OCI-LY3 (cell line): ENCODE results near the gene CLDN4.

Source experiments
- H2AFZ ChIP-seq: fragments of 200-600, 300-600 bp; shearing (Covaris generic); 2 replicates; pipeline ENCODE4 v1.6.0; 2014; ENCODE audit warnings: antibody characterized with exemption, low read depth, low read length
- H3K27ac ChIP-seq: fragments of 200-600, 300-600 bp; sonication (generic); 2 replicates; pipeline ENCODE4 v1.5.1; 2014; ENCODE audit warnings: mild to moderate bottlenecking, low read length, moderate library complexity, mixed read lengths
- H3K27me3 ChIP-seq: fragments of 200-600, 300-600 bp; sonication (generic); 2 replicates; pipeline ENCODE4 v1.6.1; 2014; ENCODE audit warnings: low read depth, low read length, mixed read lengths
- H3K36me3 ChIP-seq: fragments of 200-600, 300-600 bp; sonication (generic); replicated peaks from 2 replicates; pipeline ENCODE3; 2014; ENCODE audit warnings: low read depth, low read length, mixed read lengths
- H3K4me1 ChIP-seq: fragments of 300-600, 200-600 bp; sonication (generic); 2 replicates; pipeline ENCODE4 v1.6.1; 2014; ENCODE audit warnings: low read length, mixed read lengths
- H3K4me2 ChIP-seq: fragments of 200-600, 300-600 bp; sonication (generic); 2 replicates; pipeline ENCODE4 v1.6.1; 2014; ENCODE audit warnings: low read length, mixed read lengths
- H3K4me3 ChIP-seq: fragments of 300-600, 200-600 bp; sonication (generic); 2 replicates; pipeline ENCODE4 v1.5.1; 2014; ENCODE audit warnings: antibody characterized with exemption, mild to moderate bottlenecking, low read length, moderate library complexity
- H3K79me2 ChIP-seq: fragments of 300-600, 200-600 bp; shearing (Covaris generic); 2 replicates; pipeline ENCODE4 v1.6.1; 2014; ENCODE audit warnings: mild to moderate bottlenecking, low read length, mixed read lengths
- H3K9ac ChIP-seq: fragments of 300-600, 200-600 bp; shearing (Covaris generic); 2 replicates; pipeline ENCODE4 v1.6.0; 2014; ENCODE audit warnings: mild to moderate bottlenecking, low read length, moderate library complexity
- H3K9me3 ChIP-seq: fragments of 200-600, 300-600 bp; shearing (Covaris generic); 2 replicates; pipeline ENCODE4 v1.6.1; 2014; ENCODE audit warnings: low read length, mixed read lengths; ENCODE audit not compliant: insufficient read depth
- H4K20me1 ChIP-seq: fragments of 200-600, 300-600 bp; sonication (generic); 2 replicates; pipeline ENCODE4 v1.6.1; 2016; ENCODE audit warnings: low read length, mixed read lengths; ENCODE audit not compliant: insufficient read depth
- EZH2phosphoT487 ChIP-seq: fragments of 200-600 bp; shearing (Covaris generic); IDR thresholded peaks from 2 replicates; pipeline ENCODE4 v1.6.1; 2018; ENCODE audit warnings: antibody characterized with exemption, mixed run types, low read depth
- TF ChIP-seq, protein P1 (sequence below): fragments of 200-600, 300-600 bp; sonication (generic); IDR thresholded peaks from 2 replicates; pipeline ENCODE4 v1.5.1; 2014; ENCODE audit warnings: antibody characterized with exemption, low read length, low read depth

Gene CLDN4

GRCh38 chr7:73809467-73809951, 21.3 kb upstream of the CLDN4 start:
- Histone ChIP-seq H2AFZ (no peak overlapping the region), H3K27ac (no peak overlapping the region), H3K36me3 (no peaks in the 10 kb centered on the region), H3K4me2 (no peak overlapping the region), H3K9me3 (peaks cover 3% of the 10 kb centered on the region; the same call in 1 of the 2 replicates), H3K79me2 (no peaks in the 10 kb centered on the region), H3K9ac (no peak overlapping the region), H3K4me3 (no peak overlapping the region), H4K20me1 (no peaks in the 10 kb centered on the region), H3K27me3 (peaks cover 2% of the 10 kb centered on the region; the same call in 1 of the 2 replicates), H3K4me1 (no peaks in the 10 kb centered on the region)
- TF ChIP-seq, protein P1, sequence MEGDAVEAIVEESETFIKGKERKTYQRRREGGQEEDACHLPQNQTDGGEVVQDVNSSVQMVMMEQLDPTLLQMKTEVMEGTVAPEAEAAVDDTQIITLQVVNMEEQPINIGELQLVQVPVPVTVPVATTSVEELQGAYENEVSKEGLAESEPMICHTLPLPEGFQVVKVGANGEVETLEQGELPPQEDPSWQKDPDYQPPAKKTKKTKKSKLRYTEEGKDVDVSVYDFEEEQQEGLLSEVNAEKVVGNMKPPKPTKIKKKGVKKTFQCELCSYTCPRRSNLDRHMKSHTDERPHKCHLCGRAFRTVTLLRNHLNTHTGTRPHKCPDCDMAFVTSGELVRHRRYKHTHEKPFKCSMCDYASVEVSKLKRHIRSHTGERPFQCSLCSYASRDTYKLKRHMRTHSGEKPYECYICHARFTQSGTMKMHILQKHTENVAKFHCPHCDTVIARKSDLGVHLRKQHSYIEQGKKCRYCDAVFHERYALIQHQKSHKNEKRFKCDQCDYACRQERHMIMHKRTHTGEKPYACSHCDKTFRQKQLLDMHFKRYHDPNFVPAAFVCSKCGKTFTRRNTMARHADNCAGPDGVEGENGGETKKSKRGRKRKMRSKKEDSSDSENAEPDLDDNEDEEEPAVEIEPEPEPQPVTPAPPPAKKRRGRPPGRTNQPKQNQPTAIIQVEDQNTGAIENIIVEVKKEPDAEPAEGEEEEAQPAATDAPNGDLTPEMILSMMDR: no peak
- no peak for TF ChIP-seq EZH2phosphoT487

DNA sequence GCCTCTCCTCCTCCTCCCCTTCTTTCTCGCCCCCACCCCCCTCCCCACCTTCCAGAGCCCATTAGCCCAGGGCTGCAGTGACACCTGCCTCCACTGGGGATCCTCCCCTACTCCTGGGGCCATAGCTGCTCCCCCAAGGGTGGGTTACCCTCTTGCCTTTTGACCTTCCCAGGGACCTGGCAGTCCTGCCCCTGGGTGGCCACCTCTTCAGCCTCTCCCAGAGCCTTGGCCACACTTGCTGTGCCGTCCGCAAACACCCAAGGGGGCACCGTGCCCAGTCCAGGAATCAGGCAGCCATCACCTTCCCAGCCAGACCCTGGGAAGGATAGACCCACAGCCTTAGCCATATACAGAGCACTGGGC, 19.8 kb upstream of the CLDN4 start:
- Histone ChIP-seq H3K79me2 (no peaks in the 10 kb centered on the region), H3K27ac (no peak overlapping the region), H3K9ac (no peak overlapping the region), H3K27me3 (peaks cover 2% of the 10 kb centered on the region; the same call in 1 of the 2 replicates), H4K20me1 (no peaks in the 10 kb centered on the region), H3K9me3 (peaks cover 3% of the 10 kb centered on the region; the same call in 1 of the 2 replicates), H3K4me3 (no peak overlapping the region), H3K36me3 (no peaks in the 10 kb centered on the region), H3K4me2 (no peak overlapping the region), H2AFZ (no peak overlapping the region), H3K4me1 (no peaks in the 10 kb centered on the region)
- TF ChIP-seq, protein P1: no peak
- TF ChIP-seq EZH2phosphoT487: no peak

- Histone ChIP-seq H2AFZ (no peak overlapping the region), H3K9me3 (peaks cover 3% of the 10 kb centered on the region; the same call in 1 of the 2 replicates), H3K27me3 (peaks cover 2% of the 10 kb centered on the region; the same call in 1 of the 2 replicates), H3K4me2 (no peak overlapping the region), H3K4me1 (no peaks in the 10 kb centered on the region), H3K9ac (no peak overlapping the region), H3K36me3 (no peaks in the 10 kb centered on the region), H3K27ac (no peak overlapping the region), H3K4me3 (no peak overlapping the region), H3K79me2 (no peaks in the 10 kb centered on the region), H4K20me1 (no peaks in the 10 kb centered on the region)
- no peak for TF ChIP-seq EZH2phosphoT487
- TF ChIP-seq, protein P1: peak; percentile 56
Measured at GRCh38 chr7:73811760-73812168, 19.0 kb upstream of the CLDN4 start.

DNA sequence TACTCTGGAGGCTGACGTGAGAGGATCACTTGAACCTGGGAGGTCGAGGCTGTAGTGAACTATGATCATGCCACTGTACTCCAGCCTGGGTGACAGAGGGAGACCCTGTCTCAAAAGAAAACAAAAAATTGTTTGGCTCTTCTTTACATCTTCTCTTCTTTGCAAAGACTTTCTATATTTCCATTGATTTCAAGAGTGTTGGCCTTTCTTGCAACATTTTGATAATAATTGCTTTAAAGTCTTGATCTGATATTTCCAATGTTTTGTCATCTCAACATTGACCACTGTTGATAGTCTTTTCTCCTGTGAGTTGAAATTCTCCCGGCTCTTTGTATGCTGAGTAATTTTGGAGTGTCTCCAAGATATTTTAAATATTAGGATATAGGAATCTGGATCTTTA, 17.8 kb upstream of the CLDN4 start:
- Histone ChIP-seq H2AFZ (no peak overlapping the region), H3K4me1 (no peaks in the 10 kb centered on the region), H3K27ac (no peak overlapping the region), H3K4me3 (no peak overlapping the region), H3K27me3 (peaks cover 2% of the 10 kb centered on the region; the same call in 1 of the 2 replicates), H3K36me3 (no peaks in the 10 kb centered on the region), H3K9me3 (peaks cover 3% of the 10 kb centered on the region; the same call in 1 of the 2 replicates), H4K20me1 (no peaks in the 10 kb centered on the region), H3K79me2 (no peaks in the 10 kb centered on the region), H3K9ac (no peak overlapping the region), H3K4me2 (no peak overlapping the region)
- no peak for TF ChIP-seq EZH2phosphoT487
- TF ChIP-seq, protein P1: no peak
